ENCODE results near the gene ARHGEF39.

Gene ARHGEF39

GRCh38 chr9:35673132-35674024 lies 8.4 kb upstream of the ARHGEF39 start, which contains the start of gene CA9:
CA9 (plus strand) TSS chr9:35673928; CDS start chr9:35673960, 32 bp downstream.
- no peak for DNase-seq

- no peak for DNase-seq
These were observed 4.5 kb upstream of the ARHGEF39 start for GRCh38 chr9:35669331-35670145.

GRCh38 chr9:35667939-35668338 lies 2.9 kb upstream of the ARHGEF39 start:
- DNase-seq = no peak

- no peak for DNase-seq
These were observed 1.6 kb upstream of the ARHGEF39 start for GRCh38 chr9:35666549-35666948.

- no peak for DNase-seq
These were observed 1.1 kb upstream of the ARHGEF39 start for GRCh38 chr9:35666045-35666444.

- DNase-seq = no peak
These were observed 450 bp upstream of the ARHGEF39 start for GRCh38 chr9:35665471-35665818.

- no peak for DNase-seq
These were observed 2.6 kb downstream of the ARHGEF39 start for GRCh38 chr9:35662437-35662836.

- no peak for DNase-seq
These were observed 3.1 kb downstream of the ARHGEF39 start for GRCh38 chr9:35661756-35662350.

- no peak for DNase-seq
These were observed 4.0 kb downstream of the ARHGEF39 start for GRCh38 chr9:35660966-35661415.

- DNase-seq = no peak
These were observed 5.7 kb downstream of the ARHGEF39 start for GRCh38 chr9:35659340-35659739.

- DNase-seq = no peak
These were observed 6.1 kb downstream of the ARHGEF39 start for GRCh38 chr9:35658968-35659220.

GRCh38 chr9:35658137-35658967 lies 6.6 kb downstream of the ARHGEF39 start, which contains the start of gene CCDC107:
CCDC107 (plus strand) TSS chr9:35658292; CDS start chr9:35658380, 88 bp downstream.
- peak; percentile 94 for DNase-seq

- peak; percentile 94 for DNase-seq
These were observed 7.4 kb downstream of the ARHGEF39 start, which contains the start of gene RMRP for GRCh38 chr9:35657546-35658136. RMRP (minus strand) TSS chr9:35658019.

- DNase-seq = no peak
These were observed 8.0 kb downstream of the ARHGEF39 start for GRCh38 chr9:35656831-35657545.

- no peak for DNase-seq
These were observed 8.6 kb downstream of the ARHGEF39 start for GRCh38 chr9:35656348-35656747.

- DNase-seq = no peak
These were observed 11.4 kb downstream of the ARHGEF39 start for GRCh38 chr9:35653611-35654010.

GRCh38 chr9:35652829-35653209 lies 12.2 kb downstream of the ARHGEF39 start:
- no peak for DNase-seq

- no peak for DNase-seq
These were observed 12.8 kb downstream of the ARHGEF39 start for GRCh38 chr9:35651956-35652828.

- peak; percentile 76 for DNase-seq
These were observed 14.4 kb downstream of the ARHGEF39 start, which contains the start of gene SIT1 for GRCh38 chr9:35650341-35651158. SIT1 (minus strand) TSS chr9:35650931; CDS start chr9:35650853, 78 bp downstream.
